Left ventricle myocardium inferior (tissue), 1 donor: Measurements from ENCODE around the gene SLX4. TPM values are rescaled to one million over a fixed set of nuclear protein-coding genes. Genes with fewer than 3 reads are reported as not detected.

Experiments
- DNase-seq: peaks from one replicate; pipeline ENCODE4 v3.0.0-alpha.2; 2020
- H3K27ac ChIP-seq: fragments of 200-600 bp; replicated peaks from 2 replicates; pipeline ENCODE4 v1.8.0; 2021
- H3K27me3 ChIP-seq: fragments of 200-600 bp; 2 replicates; pipeline ENCODE4 v1.8.0; 2021; ENCODE audit warnings: low read depth
- H3K36me3 ChIP-seq: fragments of 200-600 bp; 2 replicates; pipeline ENCODE4 v1.8.0; 2021
- H3K4me1 ChIP-seq: fragments of 200-600 bp; 2 replicates; pipeline ENCODE4 v1.8.0; 2021
- H3K4me3 ChIP-seq: fragments of 200-600 bp; 2 replicates; pipeline ENCODE4 v1.8.0; 2021; ENCODE audit warnings: mild to moderate bottlenecking, moderate library complexity
- H3K9me3 ChIP-seq: fragments of 200-600 bp; replicated peaks from 2 replicates; pipeline ENCODE4 v1.8.0; 2021
- intact Hi-C: fragments of 100-400 bp; cut with micrococcal nuclease; formaldehyde crosslinking; loops from one replicate; pipeline ENCODE4 v1.11.0; 2022
- total RNA-seq: library from RNA; stranded (reverse); fragmentation: NEBNext Ultra II Directional; extraction: Animal tissue kit (Norgen Biotek cat#: 25700); gene quantifications from one replicate; pipeline ENCODE4 v1.2.1, GENCODE V29; 2021
- TF ChIP-seq, protein P1 (sequence below): fragments of 200-600 bp; IDR thresholded peaks from 2 replicates; pipeline ENCODE4 v1.8.0; 2021; ENCODE audit warnings: antibody characterized with exemption, mild to moderate bottlenecking, borderline replicate concordance
- donor health status: DM: no; HTN: yes; CAD: no; lungs with severe emphysema.

SLX4 gene
- total RNA-seq, 1 donor from 2014 or later: 2.5 TPM

DNA sequence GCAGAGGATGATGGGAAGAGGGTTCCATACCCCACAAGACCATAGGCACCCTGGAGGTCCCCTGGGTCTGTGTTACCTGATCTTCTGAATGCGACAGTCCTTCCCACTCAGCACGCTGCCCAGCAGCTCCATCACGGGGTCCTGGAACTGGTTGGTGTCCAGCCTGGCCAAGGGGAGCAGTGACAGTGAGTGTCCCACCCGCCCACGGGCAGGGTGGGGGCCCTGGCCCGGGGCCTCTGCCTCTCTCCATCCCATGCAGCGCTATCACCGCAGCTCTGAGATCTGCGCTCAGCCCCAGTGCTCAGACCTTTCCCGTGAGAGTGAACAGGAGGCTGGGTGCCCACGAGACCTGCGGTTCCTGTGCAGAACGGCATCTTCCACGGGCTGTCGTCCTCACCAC, 49.8 kb downstream of the SLX4 start:
- no peaks in the 10 kb centered on the region for H3K4me1 ChIP-seq
- no peaks in the 10 kb centered on the region for H3K36me3 ChIP-seq
- H3K27ac ChIP-seq: no peak overlapping the region
- no peaks in the 10 kb centered on the region for H3K9me3 ChIP-seq
- no peak overlapping the region for H3K4me3 ChIP-seq
- DNase-seq: no peak
- no peaks in the 10 kb centered on the region for H3K27me3 ChIP-seq
- intact Hi-C loops: no loop called here
- TF ChIP-seq, protein P1, sequence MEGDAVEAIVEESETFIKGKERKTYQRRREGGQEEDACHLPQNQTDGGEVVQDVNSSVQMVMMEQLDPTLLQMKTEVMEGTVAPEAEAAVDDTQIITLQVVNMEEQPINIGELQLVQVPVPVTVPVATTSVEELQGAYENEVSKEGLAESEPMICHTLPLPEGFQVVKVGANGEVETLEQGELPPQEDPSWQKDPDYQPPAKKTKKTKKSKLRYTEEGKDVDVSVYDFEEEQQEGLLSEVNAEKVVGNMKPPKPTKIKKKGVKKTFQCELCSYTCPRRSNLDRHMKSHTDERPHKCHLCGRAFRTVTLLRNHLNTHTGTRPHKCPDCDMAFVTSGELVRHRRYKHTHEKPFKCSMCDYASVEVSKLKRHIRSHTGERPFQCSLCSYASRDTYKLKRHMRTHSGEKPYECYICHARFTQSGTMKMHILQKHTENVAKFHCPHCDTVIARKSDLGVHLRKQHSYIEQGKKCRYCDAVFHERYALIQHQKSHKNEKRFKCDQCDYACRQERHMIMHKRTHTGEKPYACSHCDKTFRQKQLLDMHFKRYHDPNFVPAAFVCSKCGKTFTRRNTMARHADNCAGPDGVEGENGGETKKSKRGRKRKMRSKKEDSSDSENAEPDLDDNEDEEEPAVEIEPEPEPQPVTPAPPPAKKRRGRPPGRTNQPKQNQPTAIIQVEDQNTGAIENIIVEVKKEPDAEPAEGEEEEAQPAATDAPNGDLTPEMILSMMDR: no peak

DNA sequence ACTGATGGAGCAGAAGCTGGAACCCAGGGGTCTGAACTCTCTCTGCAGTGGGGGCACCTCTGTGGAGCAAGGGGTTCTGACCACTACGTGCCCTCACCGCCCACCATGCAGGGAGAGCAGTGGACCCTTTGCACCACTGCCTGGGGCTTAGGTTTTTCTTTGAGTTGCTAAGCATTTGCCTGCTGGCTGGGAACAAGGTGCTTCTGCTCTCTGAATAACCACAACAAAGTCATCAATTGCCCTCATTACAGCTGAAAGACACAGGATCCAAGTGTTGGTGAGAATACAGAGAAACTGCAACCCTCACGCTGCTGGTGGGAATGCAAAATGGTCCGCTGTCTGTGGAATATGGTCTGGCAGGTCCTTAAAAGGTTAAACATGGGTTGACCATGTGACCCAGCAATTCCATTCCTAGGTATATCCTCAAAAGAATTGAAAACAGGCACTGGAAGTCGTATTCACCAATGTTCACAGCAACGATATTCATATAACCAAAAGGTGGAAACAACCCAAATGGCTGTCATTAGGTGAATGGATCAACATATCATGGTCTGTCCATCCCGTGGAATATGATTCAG, 57.0 kb downstream of the SLX4 start:
- no peak overlapping the region for H3K4me3 ChIP-seq
- TF ChIP-seq, protein P1: no peak
- no peaks in the 10 kb centered on the region for H3K27me3 ChIP-seq
- no peak for DNase-seq
- H3K27ac ChIP-seq: no peak overlapping the region
- H3K36me3 ChIP-seq: peaks cover 4% of the 10 kb centered on the region
- intact Hi-C loops: no loop called here
- no peaks in the 10 kb centered on the region for H3K9me3 ChIP-seq
- H3K4me1 ChIP-seq: no peaks in the 10 kb centered on the region

DNA sequence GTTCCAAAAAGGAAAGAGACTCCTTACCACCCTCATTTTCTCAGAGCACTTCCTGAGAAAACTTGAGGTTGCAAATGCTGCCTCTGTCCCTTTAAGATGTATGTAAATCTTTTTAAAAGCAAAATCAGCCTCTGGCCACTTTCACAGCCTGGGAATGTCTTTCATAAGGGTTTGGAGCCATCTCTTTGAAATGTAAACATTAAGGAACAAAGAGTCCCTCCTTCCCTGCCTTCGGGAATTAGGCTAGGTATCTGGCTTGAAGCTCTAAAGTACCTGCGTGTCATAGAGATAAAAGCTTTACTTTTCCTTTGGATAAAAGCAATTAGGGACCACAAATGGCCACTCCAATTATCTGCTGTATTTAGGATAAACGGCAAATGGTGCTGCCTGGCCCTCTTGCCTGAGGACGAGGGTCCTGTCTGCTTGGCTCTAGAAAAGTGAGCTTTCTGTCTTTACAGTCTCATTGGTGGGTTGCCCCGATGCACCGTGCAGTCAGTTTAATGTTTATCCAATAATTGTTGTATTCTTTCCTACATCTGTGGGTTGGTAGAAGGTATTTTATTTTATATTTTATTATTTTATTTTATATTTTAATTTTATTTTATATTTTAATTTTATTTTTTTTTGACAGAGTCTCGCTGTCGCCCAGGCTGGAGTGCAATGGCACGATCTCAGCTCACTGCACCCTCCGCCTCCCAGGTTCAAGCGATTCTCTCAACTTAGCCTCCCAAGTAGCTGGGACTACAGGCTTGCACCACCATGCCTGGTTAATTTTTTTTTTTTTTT, 58.1 kb downstream of the SLX4 start:
- Histone ChIP-seq H3K36me3 (peaks cover 4% of the 10 kb centered on the region), H3K27ac (no peak overlapping the region), H3K4me3 (no peak overlapping the region), H3K4me1 (peaks cover 5% of the 10 kb centered on the region), H3K27me3 (no peaks in the 10 kb centered on the region), H3K9me3 (no peaks in the 10 kb centered on the region)
- intact Hi-C loops: no loop called here
- DNase-seq: no peak
- TF ChIP-seq, protein P1: no peak

DNA sequence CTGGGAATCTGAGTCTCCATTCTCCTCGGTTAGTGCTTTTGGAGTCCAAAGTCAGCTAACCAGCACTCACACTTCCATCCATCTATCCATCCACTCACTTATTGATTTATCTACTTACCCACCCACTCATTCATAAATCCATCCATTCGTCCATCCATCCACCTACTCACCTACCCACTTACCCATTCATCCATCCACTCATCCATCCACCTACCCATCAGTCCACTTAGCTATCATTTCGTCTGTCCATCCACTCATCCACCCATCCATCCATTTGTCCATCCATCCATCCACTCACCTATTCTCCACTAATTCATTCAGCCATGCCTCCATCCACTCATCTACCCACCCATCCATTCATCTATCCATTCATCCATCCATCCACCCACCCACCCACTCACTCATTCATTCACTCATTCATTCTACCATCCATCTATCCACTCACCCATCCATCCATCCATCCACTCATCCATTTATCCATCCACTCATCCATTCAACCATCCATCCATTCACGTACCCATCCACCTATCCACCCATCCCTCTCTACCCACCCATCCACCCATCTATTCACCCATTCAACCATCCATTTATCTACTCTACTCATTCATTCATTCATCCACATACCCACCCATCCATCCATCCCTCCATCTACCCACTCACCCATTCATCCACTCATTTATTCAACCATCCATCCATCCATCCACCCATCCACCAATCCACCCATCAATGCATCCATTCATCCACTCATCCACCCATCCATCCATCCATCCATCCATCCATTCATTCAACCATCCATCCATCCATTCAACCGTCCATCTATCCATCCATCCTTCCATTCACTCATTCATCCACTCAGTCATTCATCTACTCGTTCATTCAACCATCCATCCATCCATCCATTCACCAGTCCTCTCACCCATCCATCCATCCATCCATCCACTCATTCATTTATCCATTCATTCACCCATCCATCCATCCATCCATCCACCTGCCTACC, 60.3 kb downstream of the SLX4 start:
- peaks cover 4% of the 10 kb centered on the region for H3K36me3 ChIP-seq
- DNase-seq: no peak
- H3K4me1 ChIP-seq: peaks cover 20% of the 10 kb centered on the region
- H3K4me3 ChIP-seq: no peak overlapping the region
- intact Hi-C loops: no loop called here
- TF ChIP-seq, protein P1: no peak
- H3K27me3 ChIP-seq: no peaks in the 10 kb centered on the region
- no peak overlapping the region for H3K27ac ChIP-seq
- H3K9me3 ChIP-seq: no peaks in the 10 kb centered on the region

DNA sequence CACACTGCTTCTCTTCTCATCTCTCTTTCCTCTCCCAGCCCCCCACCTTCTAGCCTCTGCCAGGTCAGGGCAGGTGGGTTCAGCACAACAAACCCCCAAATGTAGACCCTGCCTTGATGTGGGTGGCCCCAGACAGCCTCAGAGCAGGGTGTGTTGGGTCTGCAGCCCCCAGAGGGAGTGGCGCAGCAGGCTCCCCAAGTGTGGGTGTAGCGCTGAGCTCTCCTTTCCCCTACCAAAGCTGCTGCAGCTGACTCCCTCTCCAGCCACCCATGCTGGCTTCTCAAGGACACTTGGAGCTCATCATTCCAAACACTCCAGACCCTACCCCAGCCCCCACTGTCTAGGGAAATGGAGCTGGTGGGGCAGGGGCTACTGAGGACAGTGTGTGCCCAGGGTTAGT, 61.5 kb downstream of the SLX4 start:
- H3K4me3 ChIP-seq: no peak overlapping the region
- intact Hi-C loops: no loop called here
- TF ChIP-seq, protein P1: no peak
- peaks cover 4% of the 10 kb centered on the region for H3K36me3 ChIP-seq
- H3K27ac ChIP-seq: no peak overlapping the region
- H3K9me3 ChIP-seq: no peaks in the 10 kb centered on the region
- no peak for DNase-seq
- no peaks in the 10 kb centered on the region for H3K27me3 ChIP-seq
- peaks cover 20% of the 10 kb centered on the region for H3K4me1 ChIP-seq
